ENCODE results near the gene SMU1.

- TF ChIP-seq CTCF (IDR thresholded peaks at IDR 0.05) (no peak), POLR2A (IDR thresholded peaks at IDR 0.05) (no peak)
Measured at GRCh38 chr9:33109850-33110595, 33.5 kb upstream of the SMU1 start.

Data from adrenal gland (tissue), 5 donors.